ENCODE data around the gene ADAMTSL3.
"Not testable (repeated sequence)": the region's sequence is repeated elsewhere in the genome, so short reads cannot be mapped to it uniquely, and the experiment has no call there.

ADAMTSL3 gene

GRCh38 chr15:84079325-84079884 is 425.5 kb downstream of the ADAMTSL3 start:
- in situ Hi-C loops (cut with MboI; ENCODE audit: low sequenced_read_pairs): not testable (repeated sequence)

- in situ Hi-C loops (cut with MboI; ENCODE audit: low sequenced_read_pairs): no loop called here
Observed at GRCh38 chr15:84079885-84080777, 426.2 kb downstream of the ADAMTSL3 start.

- in situ Hi-C loops (cut with MboI; ENCODE audit: low sequenced_read_pairs): not testable (repeated sequence)
Observed at GRCh38 chr15:84080778-84081084, 426.8 kb downstream of the ADAMTSL3 start.

- in situ Hi-C loops (cut with MboI; ENCODE audit: low sequenced_read_pairs): no loop called here
Observed at GRCh38 chr15:84081391-84082168, 427.7 kb downstream of the ADAMTSL3 start.

GRCh38 chr15:84082739-84083138 is 428.8 kb downstream of the ADAMTSL3 start:
- in situ Hi-C loops (cut with MboI; ENCODE audit: low sequenced_read_pairs): no loop called here

GRCh38 chr15:84086071-84086470 is 432.1 kb downstream of the ADAMTSL3 start:
- in situ Hi-C loops (cut with MboI; ENCODE audit: low sequenced_read_pairs): not testable (repeated sequence)
